Effector memory CD4-positive, alpha-beta T cell (primary cell): ENCODE measurements around the gene HADHB.
"Not testable (repeated sequence)": the region's sequence is repeated elsewhere in the genome, so short reads cannot be mapped to it uniquely, and the experiment has no call there.

Source experiments
- DNase-seq, 3 donors: peaks; one replicate each; pipeline ENCODE4 v3.0.0-alpha.2; 2020
- H3K27ac ChIP-seq: 2 replicates; pipeline ENCODE4 v1.7.0; 2013; ENCODE audit warnings: mild to moderate bottlenecking, low read length, moderate library complexity; ENCODE audit not compliant: insufficient read depth, poor library complexity, severe bottlenecking
- H3K27me3 ChIP-seq: replicated peaks from 2 replicates; pipeline ENCODE4 v1.7.0; 2013; ENCODE audit warnings: mild to moderate bottlenecking, low read length; ENCODE audit not compliant: insufficient read depth, control insufficient read depth, poor library complexity, severe bottlenecking
- H3K36me3 ChIP-seq: 2 replicates; pipeline ENCODE4 v1.7.0; 2013; ENCODE audit warnings: mild to moderate bottlenecking, low read length, moderate library complexity; ENCODE audit not compliant: control insufficient read depth, insufficient read depth
- H3K4me1 ChIP-seq: 2 replicates; pipeline ENCODE4 v1.7.0; 2013; ENCODE audit warnings: low read length, mild to moderate bottlenecking; ENCODE audit not compliant: control insufficient read depth, insufficient read depth, poor library complexity, severe bottlenecking
- H3K4me3 ChIP-seq: 2 replicates; pipeline ENCODE4 v1.7.0; 2013; ENCODE audit warnings: low read length, low read depth, mild to moderate bottlenecking; ENCODE audit not compliant: insufficient read depth, poor library complexity, severe bottlenecking
- H3K9me3 ChIP-seq: 2 replicates; pipeline ENCODE4 v1.7.0; 2013; ENCODE audit warnings: mild to moderate bottlenecking, low read length, moderate library complexity; ENCODE audit not compliant: control insufficient read depth

Gene HADHB

DNA sequence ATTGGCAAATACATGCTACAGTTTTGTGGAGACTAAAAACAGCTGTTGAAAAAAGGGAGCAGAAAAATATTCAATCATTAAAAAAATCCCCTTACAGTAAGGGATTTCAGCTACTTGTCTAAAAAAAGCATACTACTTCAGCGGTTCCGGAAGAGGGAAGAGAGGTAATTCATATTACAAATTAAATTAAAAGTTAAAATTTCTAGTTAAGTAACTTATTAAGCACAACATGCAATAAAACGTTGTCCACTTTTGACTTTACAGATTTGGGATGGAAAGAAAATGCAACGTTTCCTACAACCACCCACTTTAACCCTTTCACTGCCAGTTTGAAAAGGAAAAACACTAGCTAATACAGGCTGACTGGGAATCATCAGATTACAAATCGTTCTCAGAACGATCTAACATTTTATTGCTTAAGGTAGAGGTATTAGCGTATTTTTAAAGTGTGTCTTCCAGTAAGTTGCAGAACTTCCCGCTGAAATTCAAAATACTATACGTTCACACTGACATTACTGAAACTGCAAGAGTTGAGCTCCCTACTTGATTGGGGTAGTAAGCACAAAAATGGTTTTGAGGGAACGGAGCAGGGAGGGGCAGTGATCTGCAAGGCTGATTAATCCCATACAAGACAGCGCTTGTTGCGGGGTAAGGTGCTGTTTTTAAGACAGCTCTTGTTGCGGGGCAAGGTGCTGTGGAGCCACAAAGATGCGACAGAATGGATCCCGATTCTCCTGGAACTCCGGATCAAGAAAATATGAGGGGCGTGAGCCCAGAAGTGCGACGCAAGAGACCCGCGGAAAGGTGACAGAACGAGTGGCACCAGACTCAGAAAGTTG is 1.1 kb upstream of the HADHB start:
- Histone ChIP-seq H3K27me3 (no peaks in the 10 kb centered on the region), H3K36me3 (peaks cover under 1% of the 10 kb centered on the region), H3K4me3 (peak overlapping the region; percentile 99), H3K9me3 (no peaks in the 10 kb centered on the region), H3K27ac (peak overlapping the region; percentile 99), H3K4me1 (peaks cover 15% of the 10 kb centered on the region)
- peak in 1 of 3 donors; percentile 5 for DNase-seq

DNA sequence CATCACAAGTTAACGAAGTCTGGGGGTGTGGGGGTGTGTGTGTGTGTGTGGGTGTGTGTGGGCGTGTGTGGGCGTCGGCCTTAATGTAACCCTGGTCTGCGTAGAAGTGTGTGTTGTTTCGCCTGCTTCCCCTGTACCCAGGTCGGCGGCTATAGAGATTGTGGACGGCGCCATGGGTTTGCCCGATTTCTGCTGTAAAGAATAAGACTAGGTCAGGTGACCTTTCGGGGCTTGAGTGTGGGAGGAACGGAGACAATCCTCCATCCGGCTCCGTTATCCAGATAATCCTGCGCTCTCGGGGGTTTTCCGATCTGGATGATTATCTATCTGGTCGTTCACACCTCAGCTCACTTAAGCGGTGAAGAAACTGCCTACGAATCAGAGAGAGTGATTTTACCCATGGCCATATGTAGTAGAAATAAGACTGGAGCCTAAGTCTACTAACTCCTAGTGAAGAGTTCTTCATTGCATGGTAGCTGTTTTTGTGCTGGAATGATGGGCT is 543 bp downstream of the HADHB start:
- peak overlapping the region; percentile 99 for H3K27ac ChIP-seq
- H3K36me3 ChIP-seq = no peaks in the 10 kb centered on the region
- peak; percentile 15 to 42 (median 33) for DNase-seq
- H3K27me3 ChIP-seq = no peaks in the 10 kb centered on the region
- H3K4me3 ChIP-seq = peak overlapping the region; percentile 99
- H3K4me1 ChIP-seq = peaks cover 15% of the 10 kb centered on the region
- H3K9me3 ChIP-seq = no peaks in the 10 kb centered on the region

DNA sequence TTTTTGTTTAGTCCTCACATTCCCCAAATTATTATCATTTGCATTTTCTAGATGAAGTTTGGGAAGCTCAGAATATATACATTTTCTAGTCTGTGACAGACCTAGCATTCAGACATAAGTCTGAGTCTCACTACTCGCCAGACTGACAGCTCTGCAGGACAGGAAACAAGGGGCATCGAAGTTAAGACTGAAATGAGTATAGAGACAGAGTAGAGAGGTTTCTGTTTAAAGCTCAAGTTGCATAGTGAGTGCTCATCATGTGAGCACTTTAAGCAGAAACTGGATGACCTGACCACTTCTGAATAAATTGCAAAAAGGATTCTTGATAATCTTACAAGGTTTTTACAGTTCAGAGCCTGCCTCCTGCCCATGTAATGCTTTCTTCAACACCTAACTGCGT is 1.1 kb downstream of the HADHB start:
- Histone ChIP-seq H3K27me3 (no peaks in the 10 kb centered on the region), H3K9me3 (no peaks in the 10 kb centered on the region), H3K36me3 (no peaks in the 10 kb centered on the region), H3K4me3 (peak overlapping the region; percentile 99), H3K4me1 (peaks cover 15% of the 10 kb centered on the region), H3K27ac (peak overlapping the region; percentile 99)
- no peak for DNase-seq

DNA sequence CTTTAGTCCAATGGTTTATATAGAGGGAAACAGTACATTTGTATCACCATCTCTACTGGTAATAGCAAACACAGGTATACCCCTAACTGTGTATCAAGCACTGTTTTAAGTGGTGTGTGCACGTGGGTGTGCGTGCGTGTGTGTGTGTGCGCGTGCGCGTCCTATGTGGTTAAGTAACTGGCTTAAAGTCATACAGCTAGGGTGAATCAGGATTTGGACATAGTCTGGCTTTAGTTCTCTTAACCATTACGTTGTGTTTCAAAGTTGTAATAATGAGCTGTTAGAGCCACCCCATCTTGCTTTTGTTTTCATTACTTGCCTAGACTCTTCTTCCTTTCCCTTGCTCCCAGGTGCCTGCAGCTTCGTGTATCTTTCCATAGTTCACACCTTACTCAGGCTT is 2.1 kb downstream of the HADHB start:
- no peaks in the 10 kb centered on the region for H3K9me3 ChIP-seq
- H3K4me1 ChIP-seq = peaks cover 18% of the 10 kb centered on the region
- no peaks in the 10 kb centered on the region for H3K27me3 ChIP-seq
- H3K27ac ChIP-seq = no peak overlapping the region
- no peak overlapping the region for H3K4me3 ChIP-seq
- no peak for DNase-seq
- no peaks in the 10 kb centered on the region for H3K36me3 ChIP-seq

DNA sequence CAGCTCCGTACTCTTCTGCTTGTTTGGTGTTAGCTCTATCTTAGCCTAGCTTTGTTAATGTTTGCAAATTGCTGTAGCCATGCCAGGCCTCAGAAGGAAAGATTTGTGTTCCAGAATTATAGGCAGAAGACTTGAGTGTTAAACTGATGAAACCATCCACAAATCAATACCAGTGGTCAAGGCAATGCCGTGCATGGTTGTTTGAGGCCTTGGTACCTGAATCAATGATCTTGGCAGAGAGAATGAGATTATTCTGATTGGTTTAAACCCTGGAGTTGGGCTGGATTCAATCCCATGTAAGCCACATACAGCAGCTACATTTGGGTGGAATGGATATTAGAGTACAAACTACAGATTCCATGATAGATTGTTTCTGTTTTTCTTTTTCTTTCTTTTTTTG is 4.9 kb downstream of the HADHB start:
- Histone ChIP-seq H3K27ac (no peak overlapping the region), H3K9me3 (no peaks in the 10 kb centered on the region), H3K27me3 (no peaks in the 10 kb centered on the region), H3K4me3 (no peak overlapping the region), H3K4me1 (peaks cover 11% of the 10 kb centered on the region), H3K36me3 (no peaks in the 10 kb centered on the region)
- DNase-seq = no peak

DNA sequence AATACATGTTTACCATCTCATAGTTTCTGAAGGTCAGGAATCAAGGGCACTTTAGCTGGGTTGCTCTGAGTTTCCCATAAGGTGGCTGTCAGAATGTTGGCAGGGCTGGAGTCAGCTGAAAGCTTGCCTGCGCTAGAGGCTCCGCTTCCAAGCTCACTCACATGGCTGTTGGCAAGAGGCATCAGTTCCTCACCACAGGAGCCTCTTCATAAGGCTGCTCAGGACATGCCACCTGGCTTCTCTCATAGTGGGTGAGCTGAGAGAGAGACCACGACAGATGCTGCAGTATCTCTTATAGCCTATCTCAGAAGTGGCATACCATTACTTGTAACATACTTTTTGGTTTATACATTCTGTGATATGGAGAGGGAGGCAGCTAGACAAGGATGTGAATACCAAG is 7.2 kb downstream of the HADHB start:
- peaks cover 7% of the 10 kb centered on the region for H3K36me3 ChIP-seq
- H3K4me3 ChIP-seq = no peak overlapping the region
- no peak for DNase-seq
- no peaks in the 10 kb centered on the region for H3K9me3 ChIP-seq
- H3K27me3 ChIP-seq = no peaks in the 10 kb centered on the region
- no peak overlapping the region for H3K27ac ChIP-seq
- H3K4me1 ChIP-seq = peaks cover 3% of the 10 kb centered on the region

DNA sequence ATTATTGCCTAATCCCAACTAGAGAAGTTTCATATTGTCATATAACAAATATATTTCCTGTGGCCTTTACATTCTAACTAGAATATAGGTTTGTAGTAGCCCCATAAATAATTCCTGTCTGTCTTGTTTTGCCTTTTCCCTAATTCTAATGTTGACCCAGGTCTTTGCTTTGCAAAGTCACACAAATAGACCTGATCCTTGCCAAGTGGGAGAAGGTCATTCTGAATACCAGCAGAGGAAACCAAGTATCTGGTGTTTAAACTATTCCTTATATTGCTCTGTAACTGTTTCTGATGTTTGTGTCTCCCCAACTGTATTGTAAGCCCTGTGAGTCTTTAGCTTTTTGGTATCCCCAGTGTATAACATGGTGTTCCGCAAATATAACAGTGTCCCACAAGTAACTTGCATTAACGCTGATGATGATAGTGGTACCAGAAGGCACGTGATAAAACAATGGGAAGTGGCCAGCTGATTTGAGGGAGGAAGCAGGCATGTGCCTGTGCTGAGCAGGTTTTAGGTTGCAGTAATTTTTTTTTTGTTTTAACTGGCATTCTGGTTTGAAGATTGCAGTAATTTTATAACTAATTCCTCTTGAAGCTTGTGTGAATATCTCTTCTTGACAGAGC is 11.1 kb downstream of the HADHB start:
- Histone ChIP-seq H3K4me3 (no peak overlapping the region), H3K27me3 (no peaks in the 10 kb centered on the region), H3K27ac (no peak overlapping the region), H3K9me3 (no peaks in the 10 kb centered on the region), H3K36me3 (peaks cover 24% of the 10 kb centered on the region), H3K4me1 (peaks cover 3% of the 10 kb centered on the region)
- DNase-seq = no peak

DNA sequence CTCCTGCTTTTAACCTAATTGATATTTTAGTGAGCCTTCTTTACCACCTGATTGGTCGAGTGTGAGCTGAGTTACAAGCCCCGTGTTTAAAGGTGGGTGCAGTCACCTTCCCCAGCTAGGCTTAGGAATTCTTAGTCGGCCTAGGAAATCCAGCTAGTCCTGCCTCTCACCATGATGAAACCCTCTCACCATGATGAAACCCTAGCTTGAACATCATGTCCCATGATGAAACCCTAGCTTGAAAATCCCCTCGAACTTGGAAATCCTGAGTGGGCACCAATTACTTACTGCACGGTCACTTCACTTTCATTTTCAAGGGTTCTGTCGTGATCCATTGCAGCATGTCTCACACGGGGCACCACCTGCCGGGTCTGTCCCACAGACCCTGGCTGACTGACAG is 14.1 kb downstream of the HADHB start:
- not testable (repeated sequence) for H3K4me3 ChIP-seq, DNase-seq

DNA sequence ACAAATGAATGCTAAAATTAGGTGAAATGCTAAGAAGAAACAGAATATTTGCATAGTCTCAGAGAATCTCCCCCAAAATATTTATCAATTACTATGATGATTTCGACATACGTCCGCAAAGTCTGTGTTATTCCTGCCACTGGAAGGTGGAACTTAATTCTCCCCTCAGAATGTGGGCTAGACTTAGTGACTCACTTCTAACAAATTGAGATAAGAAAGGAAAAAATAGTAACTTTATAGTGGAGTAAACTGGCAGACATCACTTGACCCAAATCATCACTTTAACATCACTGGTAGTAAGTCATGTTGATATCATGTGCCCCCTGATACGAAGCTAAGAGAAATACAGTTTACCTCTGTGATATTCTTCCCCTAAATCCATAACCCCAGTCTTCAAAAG is 23.5 kb downstream of the HADHB start:
- Histone ChIP-seq H3K27ac (no peak overlapping the region), H3K36me3 (peaks cover 6% of the 10 kb centered on the region), H3K27me3 (no peaks in the 10 kb centered on the region), H3K9me3 (no peaks in the 10 kb centered on the region), H3K4me3 (no peak overlapping the region), H3K4me1 (no peaks in the 10 kb centered on the region)
- DNase-seq = no peak

More for the DNA sequence above, 14.1 kb downstream of the HADHB start:
- H3K27ac ChIP-seq, H3K27me3 ChIP-seq, H3K4me1 ChIP-seq, H3K9me3 ChIP-seq: not testable (repeated sequence)
- H3K36me3 ChIP-seq = peaks cover 35% of the 10 kb centered on the region
